Prostate gland (tissue), 2 donors: Measurements from ENCODE around the gene GALNT4.

Experiments
- CTCF ChIP-seq, 4 experiments: fragments of 200-600 bp in 2 of 4; fragments of 450-650 bp in 2 of 4; sonication (generic) in 2 of 4; IDR thresholded peaks; 1 replicate in 3 of 4; 2 replicates in 1 of 4; pipeline ENCODE4 v1.5.1; 2016 to 2019; ENCODE audit warnings: antibody characterized with exemption in 4 of 4, mild to moderate bottlenecking in 2 of 4, moderate library complexity in 2 of 4
- POLR2A ChIP-seq: fragments of 450-650 bp; IDR thresholded peaks from one replicate; pipeline ENCODE4 v1.6.1; 2016; ENCODE audit warnings: antibody characterized with exemption, mild to moderate bottlenecking

- TF ChIP-seq CTCF (IDR thresholded peaks at IDR 0.05) (no peak), POLR2A (no peak)
Observed at GRCh38 chr12:89481213-89481914, 43.2 kb downstream of the GALNT4 start.
